WI38 (cell line): Measurements from ENCODE around the gene PZP.
"Not testable (repeated sequence)": the region's sequence is repeated elsewhere in the genome, so short reads cannot be mapped to it uniquely, and the experiment has no call there.

Experiments
- H3K4me3 ChIP-seq: 2 replicates; pipeline ENCODE4 v1.5.1; 2011; ENCODE audit warnings: low read depth, mild to moderate bottlenecking, control low read depth, low read length
- CTCF ChIP-seq: IDR thresholded peaks from 2 replicates; pipeline ENCODE4 v1.5.1; 2012; ENCODE audit warnings: low read depth, mild to moderate bottlenecking, control low read depth, low read length

The PZP gene

DNA sequence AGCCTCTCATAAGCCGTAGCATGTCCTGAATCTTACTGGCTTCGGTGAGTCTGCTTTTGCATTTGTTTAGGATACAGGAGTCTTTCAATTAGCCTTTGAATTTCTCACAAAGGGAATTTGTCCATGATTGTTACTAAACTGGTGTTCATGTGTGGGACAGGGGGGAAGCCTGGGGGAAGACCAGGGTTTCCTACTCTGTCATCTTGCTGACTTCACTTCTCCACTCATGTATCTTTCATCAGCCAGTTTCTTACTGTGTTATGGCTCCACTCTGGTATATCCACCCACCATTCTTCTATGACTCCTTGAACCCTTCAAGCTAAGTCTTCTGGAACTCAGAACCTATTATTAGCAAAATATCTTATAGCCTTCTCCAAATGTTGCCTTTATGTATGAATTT lies 60.7 kb downstream of the PZP start:
- no peak overlapping the region for H3K4me3 ChIP-seq
- TF ChIP-seq CTCF: no peak

DNA sequence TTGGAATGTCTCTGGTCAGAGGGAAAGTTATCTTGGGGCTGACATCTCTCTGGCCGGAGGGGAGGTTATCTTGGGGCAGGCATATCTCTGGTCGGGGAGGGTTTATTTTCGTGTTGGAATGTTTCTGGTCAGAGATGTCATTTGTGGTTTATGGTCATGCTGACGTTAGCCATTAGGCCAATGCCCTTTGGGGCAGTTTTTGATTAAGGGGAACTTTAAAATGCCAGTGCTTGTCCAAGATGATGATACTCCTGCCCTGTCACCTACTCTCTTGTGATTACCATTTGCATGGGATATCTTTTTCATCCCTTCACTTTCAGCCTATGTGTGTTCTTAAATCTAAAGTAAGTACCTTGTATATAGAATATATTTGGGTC lies 63.5 kb downstream of the PZP start:
- TF ChIP-seq CTCF: no peak
- H3K4me3 ChIP-seq: no peak overlapping the region

- H3K4me3 ChIP-seq: no peak overlapping the region
- no peak for TF ChIP-seq CTCF
Observed at GRCh38 chr12:9143929-9144729, 64.1 kb downstream of the PZP start.

- no peak overlapping the region for H3K4me3 ChIP-seq
- no peak for TF ChIP-seq CTCF
Observed at GRCh38 chr12:9143137-9143536, 65.1 kb downstream of the PZP start.

- H3K4me3 ChIP-seq: not testable (repeated sequence)
Observed at GRCh38 chr12:9139588-9140290, 68.5 kb downstream of the PZP start.

DNA sequence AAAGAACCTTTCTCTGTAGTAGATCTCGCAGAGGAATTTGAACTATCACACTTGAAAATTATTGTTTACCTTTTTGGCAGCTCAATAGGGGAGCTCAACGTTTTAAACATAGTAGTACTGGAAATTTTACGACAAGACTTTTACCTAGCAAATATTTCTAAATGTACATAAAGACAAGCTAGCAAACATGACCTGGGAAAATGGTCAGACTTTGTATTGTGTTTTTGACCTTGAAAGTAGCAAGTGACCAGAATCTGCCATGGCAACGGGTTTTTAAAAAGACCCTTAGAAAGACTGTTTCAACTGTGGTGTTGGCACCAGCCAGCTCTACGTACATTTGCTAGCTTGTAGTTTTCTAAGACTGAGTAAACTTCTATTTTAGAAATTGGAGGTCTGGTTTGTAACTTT lies 72.3 kb downstream of the PZP start:
- no peak overlapping the region for H3K4me3 ChIP-seq
- TF ChIP-seq CTCF: no peak

GRCh38 chr12:9134981-9135628 lies 73.1 kb downstream of the PZP start:
- TF ChIP-seq CTCF: 0 out of 2 replicates have a peak, but pooled peaks have one; percentile 24
- no peak overlapping the region for H3K4me3 ChIP-seq
